ENCODE measurements around the gene AFF2.
"Not testable (repeated sequence)": the region's sequence is repeated elsewhere in the genome, so short reads cannot be mapped to it uniquely, and the experiment has no call there.

AFF2 gene

GRCh38 chrX:148871422-148872160 lies 371.2 kb downstream of the AFF2 start:
- no peak for DNase-seq

- DNase-seq, result no peak
These were observed 371.7 kb downstream of the AFF2 start for GRCh38 chrX:148872161-148872535.

GRCh38 chrX:148872881-148873280 lies 372.5 kb downstream of the AFF2 start:
- DNase-seq, result no peak

GRCh38 chrX:148874636-148875246 lies 374.3 kb downstream of the AFF2 start:
- DNase-seq, result no peak

GRCh38 chrX:148878371-148878770 lies 378.0 kb downstream of the AFF2 start:
- no peak for DNase-seq

GRCh38 chrX:148885203-148885602 lies 384.8 kb downstream of the AFF2 start:
- DNase-seq, result no peak

- DNase-seq, result no peak
These were observed 393.0 kb downstream of the AFF2 start for GRCh38 chrX:148893395-148893794.

GRCh38 chrX:148902581-148902980 lies 402.2 kb downstream of the AFF2 start:
- DNase-seq, result no peak

- no peak for DNase-seq
These were observed 402.8 kb downstream of the AFF2 start for GRCh38 chrX:148903176-148903575.

GRCh38 chrX:148904421-148905111 lies 404.1 kb downstream of the AFF2 start:
- no peak for DNase-seq

- DNase-seq, result no peak
These were observed 405.0 kb downstream of the AFF2 start for GRCh38 chrX:148905400-148905799.

GRCh38 chrX:148906628-148907027 lies 406.2 kb downstream of the AFF2 start:
- not testable (repeated sequence) for DNase-seq

GRCh38 chrX:148909758-148910157 lies 409.3 kb downstream of the AFF2 start:
- DNase-seq, result no peak

- DNase-seq, result no peak
These were observed 413.6 kb downstream of the AFF2 start for GRCh38 chrX:148913971-148914370.

- DNase-seq, result no peak
These were observed 414.4 kb downstream of the AFF2 start for GRCh38 chrX:148914783-148915182.

- DNase-seq, result no peak
These were observed 415.1 kb downstream of the AFF2 start for GRCh38 chrX:148915474-148915873.

GRCh38 chrX:148917441-148917840 lies 417.0 kb downstream of the AFF2 start:
- no peak for DNase-seq

GRCh38 chrX:148923631-148924030 lies 423.2 kb downstream of the AFF2 start:
- no peak for DNase-seq

- no peak for DNase-seq
These were observed 426.0 kb downstream of the AFF2 start for GRCh38 chrX:148926371-148926770.

GRCh38 chrX:148928811-148929210 lies 428.4 kb downstream of the AFF2 start:
- DNase-seq, result no peak

- no peak for DNase-seq
These were observed 429.3 kb downstream of the AFF2 start for GRCh38 chrX:148929686-148930085.

- no peak for DNase-seq
These were observed 429.9 kb downstream of the AFF2 start for GRCh38 chrX:148930206-148930729.

- DNase-seq, result no peak
These were observed 433.5 kb downstream of the AFF2 start for GRCh38 chrX:148933881-148934280.

GRCh38 chrX:148938348-148938747 lies 437.9 kb downstream of the AFF2 start:
- no peak for DNase-seq
